ENCODE data around the gene ARHGAP6. TPM values are rescaled to one million over a fixed set of nuclear protein-coding genes. Genes with fewer than 3 reads are reported as not detected.

The ARHGAP6 gene
- total and polyA plus RNA-seq, 7 donors = 1.8 to 20.6 (median 6.4) TPM

- WGBS, 3 donors = 22 to 27% (median 23%) methylated on average over 2 of the region's 2 CpGs
Observed at GRCh38 chrX:11446336-11446735, 219.4 kb downstream of the ARHGAP6 start.

GRCh38 chrX:11445540-11445939 is 220.2 kb downstream of the ARHGAP6 start:
- no peak for DNase-seq
- Histone ChIP-seq H3K4me3 (no peak overlapping the region), H3K9me3 (no peaks in the 10 kb centered on the region), H3K27me3 (ENCODE audit: insufficient read depth in 3 of 3, low read length in 2 of 3) (peaks cover 0 to 5% (median 0%) of the 10 kb centered on the region in 3 donors), H3K4me1 (no peaks in the 10 kb centered on the region), H3K27ac (no peak overlapping the region), H3K36me3 (ENCODE audit: insufficient read depth in 1 of 2, low read depth in 1 of 2) (no peaks in the 10 kb centered on the region)
- no peak for TF ChIP-seq CTCF (IDR thresholded peaks at IDR 0.05)
- intact Hi-C loops (cut with DNase I) = no loop called here
- WGBS, 3 donors = 64 to 100% (median 73%) methylated on average over 2 of the region's 2 CpGs
- no peak for ATAC-seq

More at GRCh38 chrX:11446336-11446735, 219.4 kb downstream of the ARHGAP6 start:
- no peak for TF ChIP-seq CTCF (IDR thresholded peaks at IDR 0.05)
- no peak overlapping the region for H3K27ac ChIP-seq
- intact Hi-C loops (cut with DNase I) = no loop called here
- ATAC-seq = no peak
- H3K4me3 ChIP-seq = no peak overlapping the region
- H3K9me3 ChIP-seq = no peaks in the 10 kb centered on the region
- peaks cover 0 to 5% (median 0%) of the 10 kb centered on the region in 3 donors for H3K27me3 ChIP-seq (ENCODE audit: insufficient read depth in 3 of 3, low read length in 2 of 3)
- no peaks in the 10 kb centered on the region for H3K4me1 ChIP-seq
- DNase-seq = no peak
- H3K36me3 ChIP-seq (ENCODE audit: insufficient read depth in 1 of 2, low read depth in 1 of 2) = no peaks in the 10 kb centered on the region

- peaks cover 0 to 5% (median 0%) of the 10 kb centered on the region in 3 donors for H3K27me3 ChIP-seq (ENCODE audit: insufficient read depth in 3 of 3, low read length in 2 of 3)
- no peak overlapping the region for H3K27ac ChIP-seq
- no peaks in the 10 kb centered on the region for H3K36me3 ChIP-seq (ENCODE audit: insufficient read depth in 1 of 2, low read depth in 1 of 2)
- 64 to 88% (median 81%) methylated on average over 3 of the region's 3 CpGs for WGBS, 3 donors
- no peak for DNase-seq
- no peaks in the 10 kb centered on the region for H3K9me3 ChIP-seq
- H3K4me1 ChIP-seq = no peaks in the 10 kb centered on the region
- H3K4me3 ChIP-seq = no peak overlapping the region
- ATAC-seq = no peak
- intact Hi-C loops (cut with DNase I) = no loop called here
- TF ChIP-seq CTCF (IDR thresholded peaks at IDR 0.05) = no peak
Observed at GRCh38 chrX:11444052-11444451, 221.7 kb downstream of the ARHGAP6 start.

- intact Hi-C loops (cut with DNase I) = no loop called here
- ATAC-seq = no peak
- Histone ChIP-seq H3K36me3 (ENCODE audit: insufficient read depth in 1 of 2, low read depth in 1 of 2) (no peaks in the 10 kb centered on the region), H3K9me3 (no peaks in the 10 kb centered on the region), H3K27ac (no peak overlapping the region), H3K4me1 (no peaks in the 10 kb centered on the region), H3K4me3 (no peak overlapping the region), H3K27me3 (ENCODE audit: insufficient read depth in 3 of 3, low read length in 2 of 3) (no peaks in the 10 kb centered on the region)
- no peak for DNase-seq
- 20 to 33% (median 28%) methylated on average over 2 of the region's 2 CpGs for WGBS, 3 donors
- TF ChIP-seq CTCF (IDR thresholded peaks at IDR 0.05) = no peak
Observed at GRCh38 chrX:11439846-11440245, 225.9 kb downstream of the ARHGAP6 start.

GRCh38 chrX:11438767-11439166 is 227.0 kb downstream of the ARHGAP6 start:
- WGBS, 3 donors = 38 to 54% (median 41%) methylated on average over 4 of the region's 4 CpGs
- no peak for DNase-seq
- Histone ChIP-seq H3K4me1 (no peaks in the 10 kb centered on the region), H3K27me3 (ENCODE audit: insufficient read depth in 3 of 3, low read length in 2 of 3) (peaks cover 0 to 3% (median 0%) of the 10 kb centered on the region in 3 donors), H3K27ac (no peak overlapping the region), H3K36me3 (ENCODE audit: insufficient read depth in 1 of 2, low read depth in 1 of 2) (no peaks in the 10 kb centered on the region), H3K4me3 (no peak overlapping the region), H3K9me3 (no peaks in the 10 kb centered on the region)
- ATAC-seq = no peak
- intact Hi-C loops (cut with DNase I) = no loop called here
- no peak for TF ChIP-seq CTCF (IDR thresholded peaks at IDR 0.05)
